ENCODE results near the gene SLC17A2.

DNA sequence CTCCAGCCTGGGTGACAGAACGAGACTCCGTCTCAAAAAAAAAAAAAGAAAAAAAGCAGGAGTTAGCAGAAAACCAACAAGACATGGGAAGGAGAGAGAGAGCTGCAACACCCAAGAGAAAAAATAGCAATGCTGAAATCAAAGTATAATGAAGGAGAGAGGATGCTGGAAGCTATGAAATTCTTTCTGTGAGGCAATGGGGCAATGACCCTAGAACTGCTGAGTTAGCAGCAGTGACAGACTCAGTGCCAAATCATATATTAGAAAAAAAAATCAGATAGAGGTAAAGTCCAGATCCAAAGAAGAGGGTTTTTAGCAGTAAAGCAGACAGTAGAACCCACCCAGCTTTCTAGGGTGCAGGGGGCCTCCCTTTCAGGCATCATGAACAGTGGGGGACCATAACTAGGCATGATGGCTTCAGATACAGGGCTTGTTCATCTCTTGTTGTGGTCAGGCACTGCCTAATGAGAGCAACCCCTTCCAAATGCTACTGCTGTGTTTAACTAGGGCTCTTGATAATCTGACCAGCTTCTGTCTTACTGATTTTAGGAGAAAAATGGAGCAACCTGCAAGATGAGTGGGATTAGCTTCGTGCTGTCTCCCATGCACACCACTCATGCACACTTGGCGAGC lies 26.9 kb downstream of the SLC17A2 start:
- TF ChIP-seq POLR2A (IDR thresholded peaks at IDR 0.05; ENCODE audit: low read depth) (no peak), CTCF (IDR thresholded peaks at IDR 0.05) (no peak), POLR2AphosphoS5 (IDR thresholded peaks at IDR 0.05) (no peak), EP300 (IDR thresholded peaks at IDR 0.05) (no peak)

Data from esophagus muscularis mucosa (tissue), 4 donors.